GM12875 (cell line): ENCODE data around the gene EGFL7.

ENCODE experiments used
- H3K4me3 ChIP-seq: one replicate; pipeline ENCODE4 v1.5.1; 2011; ENCODE audit warnings: low read depth, low read length, control low read depth
- TF ChIP-seq, protein P1 (sequence below): IDR thresholded peaks from 2 replicates; pipeline ENCODE4 v1.5.1; 2011; ENCODE audit warnings: low read depth, mild to moderate bottlenecking, control low read depth, inconsistent platforms, low read length, moderate library complexity, borderline replicate concordance; ENCODE audit not compliant: insufficient read depth

Gene EGFL7

DNA sequence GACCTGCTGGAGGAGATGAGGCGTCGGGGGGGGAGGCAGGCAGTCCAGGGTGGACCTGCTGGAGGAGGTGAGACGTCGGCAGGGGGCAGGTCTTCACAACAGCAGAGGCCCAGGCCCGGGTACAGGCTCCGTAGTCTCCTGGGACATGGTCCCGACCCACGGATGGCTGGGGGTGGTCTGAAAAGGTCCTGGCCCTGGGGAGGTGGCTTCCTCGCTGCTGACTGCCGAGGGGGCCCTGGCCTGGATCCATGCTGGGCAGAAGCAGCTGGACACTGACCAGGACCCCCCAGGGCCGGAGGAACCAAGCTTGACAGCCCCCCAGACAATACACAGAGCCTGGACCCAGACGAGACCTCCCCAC is 8.5 kb downstream of the EGFL7 start:
- TF ChIP-seq, protein P1, sequence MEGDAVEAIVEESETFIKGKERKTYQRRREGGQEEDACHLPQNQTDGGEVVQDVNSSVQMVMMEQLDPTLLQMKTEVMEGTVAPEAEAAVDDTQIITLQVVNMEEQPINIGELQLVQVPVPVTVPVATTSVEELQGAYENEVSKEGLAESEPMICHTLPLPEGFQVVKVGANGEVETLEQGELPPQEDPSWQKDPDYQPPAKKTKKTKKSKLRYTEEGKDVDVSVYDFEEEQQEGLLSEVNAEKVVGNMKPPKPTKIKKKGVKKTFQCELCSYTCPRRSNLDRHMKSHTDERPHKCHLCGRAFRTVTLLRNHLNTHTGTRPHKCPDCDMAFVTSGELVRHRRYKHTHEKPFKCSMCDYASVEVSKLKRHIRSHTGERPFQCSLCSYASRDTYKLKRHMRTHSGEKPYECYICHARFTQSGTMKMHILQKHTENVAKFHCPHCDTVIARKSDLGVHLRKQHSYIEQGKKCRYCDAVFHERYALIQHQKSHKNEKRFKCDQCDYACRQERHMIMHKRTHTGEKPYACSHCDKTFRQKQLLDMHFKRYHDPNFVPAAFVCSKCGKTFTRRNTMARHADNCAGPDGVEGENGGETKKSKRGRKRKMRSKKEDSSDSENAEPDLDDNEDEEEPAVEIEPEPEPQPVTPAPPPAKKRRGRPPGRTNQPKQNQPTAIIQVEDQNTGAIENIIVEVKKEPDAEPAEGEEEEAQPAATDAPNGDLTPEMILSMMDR, result no peak
- H3K4me3 ChIP-seq, result no peak overlapping the region

DNA sequence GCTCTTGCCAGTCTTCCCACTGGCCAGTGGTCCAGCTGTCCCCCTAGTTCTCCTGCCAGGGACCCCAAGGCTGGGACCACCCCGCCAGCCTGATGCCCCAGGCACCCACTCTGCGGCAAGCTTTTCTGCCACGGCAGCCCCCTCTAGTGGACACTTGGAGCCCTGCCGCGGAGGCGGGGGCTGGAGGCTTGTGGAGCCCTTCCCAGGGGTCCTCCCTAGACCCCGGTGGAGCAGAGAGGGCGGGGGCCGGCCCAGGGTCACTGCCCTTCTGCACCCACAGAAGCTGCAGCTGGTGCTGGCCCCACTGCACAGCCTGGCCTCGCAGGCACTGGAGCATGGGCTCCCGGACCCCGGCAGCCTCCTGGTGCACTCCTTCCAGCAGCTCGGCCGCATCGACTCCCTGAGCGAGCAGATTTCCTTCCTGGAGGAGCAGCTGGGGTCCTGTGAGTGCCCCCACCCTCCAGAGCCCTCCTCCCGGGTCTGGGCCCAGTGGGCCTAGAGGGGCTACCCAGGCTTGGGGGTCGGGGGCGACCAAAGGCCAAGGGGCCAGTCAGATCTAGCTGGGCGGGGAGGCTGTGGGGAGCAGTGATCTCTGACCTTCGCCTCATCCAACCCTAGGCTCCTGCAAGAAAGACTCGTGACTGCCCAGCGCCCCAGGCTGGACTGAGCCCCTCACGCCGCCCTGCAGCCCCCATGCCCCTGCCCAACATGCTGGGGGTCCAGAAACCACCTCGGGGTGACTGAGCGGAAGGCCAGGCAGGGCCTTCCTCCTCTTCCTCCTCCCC is 9.1 kb downstream of the EGFL7 start:
- no peak overlapping the region for H3K4me3 ChIP-seq
- TF ChIP-seq, protein P1, result peak; percentile 94

DNA sequence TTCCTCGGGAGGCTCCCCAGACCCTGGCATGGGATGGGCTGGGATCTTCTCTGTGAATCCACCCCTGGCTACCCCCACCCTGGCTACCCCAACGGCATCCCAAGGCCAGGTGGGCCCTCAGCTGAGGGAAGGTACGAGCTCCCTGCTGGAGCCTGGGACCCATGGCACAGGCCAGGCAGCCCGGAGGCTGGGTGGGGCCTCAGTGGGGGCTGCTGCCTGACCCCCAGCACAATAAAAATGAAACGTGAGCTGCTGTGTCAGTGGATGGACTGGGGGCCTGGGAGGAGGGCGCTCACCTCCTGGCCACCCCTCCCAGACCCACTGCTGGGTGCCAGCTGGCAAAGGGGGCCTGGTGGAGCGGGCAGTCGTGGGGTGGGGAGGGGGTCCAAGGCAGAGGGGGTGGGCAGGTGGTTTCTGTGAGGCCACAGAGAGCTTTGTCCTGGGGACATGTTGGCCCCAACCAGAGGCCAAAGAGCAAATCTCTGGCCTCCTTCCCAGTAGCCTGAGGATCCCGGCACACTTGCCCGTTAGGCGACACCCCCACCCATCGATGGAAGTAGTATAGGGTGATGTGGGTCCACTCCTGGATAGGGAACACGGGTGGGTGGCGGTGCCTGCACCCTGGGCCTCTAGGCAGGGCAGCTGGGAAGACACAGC is 9.8 kb downstream of the EGFL7 start:
- TF ChIP-seq, protein P1, result no peak
- H3K4me3 ChIP-seq, result no peak overlapping the region

DNA sequence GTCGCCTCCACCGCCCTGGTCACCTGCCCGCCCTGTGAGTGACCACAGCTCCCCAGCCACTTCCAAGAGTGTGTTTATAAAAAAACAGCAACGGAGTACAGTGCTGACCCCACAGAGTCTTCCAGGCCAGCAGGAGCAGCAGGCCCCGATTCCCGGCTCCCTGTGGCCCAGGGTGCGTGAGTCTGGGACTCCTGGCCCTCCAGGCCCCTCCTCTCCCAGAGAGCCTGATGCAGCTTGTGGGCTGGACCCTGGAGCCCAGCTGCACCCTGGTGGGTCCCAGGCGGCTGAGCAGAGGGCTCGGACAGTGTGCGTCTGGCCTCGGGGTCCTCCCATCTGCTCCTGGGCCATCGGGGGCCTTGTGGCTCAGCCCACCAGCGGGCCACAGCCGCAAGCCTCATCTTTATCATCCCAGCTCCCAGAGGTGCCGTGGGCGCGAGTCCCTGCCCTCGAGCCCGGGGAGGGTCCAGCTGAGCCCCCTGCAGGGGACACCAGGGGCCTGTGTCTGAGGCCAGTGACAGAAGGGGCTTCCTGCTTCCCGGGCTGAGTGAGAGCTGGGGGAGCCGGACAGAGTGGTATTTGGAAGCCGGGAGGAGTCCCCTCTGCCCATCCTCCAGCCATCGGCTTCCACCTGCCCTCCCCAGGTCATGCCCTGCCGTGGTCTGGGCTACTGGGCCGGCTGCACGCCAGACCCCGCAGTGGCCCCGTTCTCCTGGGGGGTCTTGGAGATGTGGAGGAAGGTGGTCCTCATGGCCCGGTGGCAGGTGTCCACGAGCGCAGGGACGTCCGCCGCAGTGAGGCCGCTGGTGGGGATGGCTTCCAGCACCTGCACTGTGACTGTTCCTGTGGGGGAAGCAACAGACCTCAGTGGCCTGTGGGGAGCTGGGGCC is 10.6 kb downstream of the EGFL7 start:
- TF ChIP-seq, protein P1, result no peak

DNA sequence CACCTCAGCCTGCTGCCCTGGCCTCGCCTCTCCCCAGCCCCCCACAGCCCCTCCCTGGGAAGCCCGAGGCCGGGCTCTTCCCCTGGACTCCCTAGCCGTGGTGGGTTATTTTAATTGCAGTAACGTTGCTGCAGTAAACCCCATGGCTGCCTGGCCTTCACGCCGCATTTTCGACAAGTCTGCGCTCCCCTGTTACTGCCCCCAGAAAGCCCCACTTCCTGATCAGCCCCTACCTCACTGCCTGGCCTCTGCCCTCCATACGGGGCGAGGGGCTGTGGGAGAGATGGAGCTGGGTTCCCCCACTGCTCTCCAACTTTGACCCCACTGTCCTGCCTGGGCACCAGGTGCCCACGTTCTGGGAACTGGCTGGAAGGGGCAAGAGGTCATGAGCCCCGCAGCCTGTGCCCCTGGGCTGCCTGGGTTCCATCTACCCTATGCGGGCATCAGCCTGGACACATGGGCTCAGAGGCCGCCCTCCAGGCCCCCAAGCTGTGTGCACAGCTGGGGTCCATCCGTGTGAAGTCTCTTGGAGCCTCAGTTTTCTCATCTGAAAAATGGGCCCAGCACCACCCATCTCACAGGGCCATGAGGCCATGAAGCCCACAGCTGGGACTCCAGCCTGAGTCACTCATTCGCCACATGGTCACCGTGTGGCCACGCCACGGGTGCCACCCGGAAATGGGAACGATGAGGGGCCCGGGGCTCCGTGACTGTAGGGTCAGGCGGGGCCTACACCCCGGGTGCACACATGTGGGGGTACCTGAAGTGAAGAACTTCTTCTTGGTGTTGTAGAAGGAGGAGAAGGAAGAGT is 11.5 kb downstream of the EGFL7 start:
- H3K4me3 ChIP-seq, result no peak overlapping the region
- TF ChIP-seq, protein P1, result no peak

More for the DNA sequence above, 10.6 kb downstream of the EGFL7 start:
- H3K4me3 ChIP-seq, result no peak overlapping the region

DNA sequence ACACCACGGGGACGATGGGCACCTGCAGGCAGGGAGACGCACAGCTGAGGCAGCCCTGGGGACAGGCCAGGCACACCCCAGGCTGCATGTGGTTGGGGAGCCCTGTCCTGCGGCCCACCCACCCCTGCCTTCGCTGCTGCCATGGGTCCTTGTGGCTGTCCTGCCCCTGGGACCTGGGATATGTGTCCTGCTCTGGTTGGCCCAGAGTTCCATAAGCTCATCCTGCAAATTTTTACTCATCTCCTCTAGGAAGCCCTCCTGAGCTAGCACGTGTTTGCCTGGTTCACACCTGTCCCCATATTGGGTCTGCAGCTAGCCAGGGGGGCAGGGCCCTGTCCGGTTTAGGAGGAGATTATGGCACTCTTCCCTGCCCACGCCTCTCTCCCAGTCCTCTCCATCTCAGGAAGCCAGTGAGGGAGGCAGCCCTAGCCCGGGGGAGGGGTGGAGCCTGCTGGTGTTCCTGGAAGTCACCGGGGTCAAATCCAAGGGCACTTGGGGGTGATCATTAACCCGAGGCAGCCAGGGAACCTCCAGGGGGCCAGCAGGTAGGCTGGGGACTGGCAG is 12.2 kb downstream of the EGFL7 start:
- H3K4me3 ChIP-seq, result no peak overlapping the region
- TF ChIP-seq, protein P1, result no peak
